IPS-NIHi11 (cell line): ENCODE data around the gene NDST3.

ENCODE experiments used
- DNase-seq: peaks from one replicate; pipeline ENCODE4 v3.0.0; 2012; ENCODE audit warnings: mixed read lengths, low spot score

The NDST3 gene

DNA sequence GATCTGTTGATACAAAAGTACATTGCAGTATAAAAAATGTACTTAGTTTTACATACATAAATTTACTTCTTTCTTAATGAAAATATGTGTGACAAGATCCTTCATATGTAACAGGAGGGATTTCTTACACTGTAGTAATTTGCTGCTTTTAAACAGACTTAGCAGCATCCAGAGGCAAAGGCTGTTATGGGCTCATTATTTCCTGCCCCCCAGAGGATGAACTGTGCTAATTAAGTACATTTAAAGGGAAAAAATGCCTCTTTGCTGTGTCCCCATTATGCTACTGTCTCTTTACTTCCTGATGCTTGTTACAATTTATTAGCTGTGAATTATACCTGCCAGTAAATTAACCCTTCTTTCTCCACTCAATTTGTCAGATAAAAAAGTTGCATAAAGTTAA, 47.1 kb downstream of the NDST3 start:
- DNase-seq, result no peak

DNA sequence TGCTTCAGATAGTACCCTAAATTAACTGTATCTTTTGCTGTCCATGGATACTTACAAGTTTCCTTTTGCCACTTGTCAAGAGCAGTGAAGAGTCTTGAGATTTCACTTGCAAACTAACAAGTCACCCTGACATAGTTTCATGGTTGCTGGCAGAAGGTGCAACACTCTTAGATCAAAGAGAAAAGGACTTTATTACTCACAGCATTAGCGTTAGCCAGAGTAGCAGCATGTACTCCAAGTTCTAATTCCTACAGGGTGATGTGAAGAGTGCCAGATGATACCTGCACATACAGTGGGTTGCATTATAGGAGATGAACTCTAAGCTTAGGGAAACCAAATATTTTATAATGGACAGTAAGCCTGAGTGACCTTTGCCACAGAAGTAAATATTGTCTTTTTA, 47.9 kb downstream of the NDST3 start:
- DNase-seq, result no peak

DNA sequence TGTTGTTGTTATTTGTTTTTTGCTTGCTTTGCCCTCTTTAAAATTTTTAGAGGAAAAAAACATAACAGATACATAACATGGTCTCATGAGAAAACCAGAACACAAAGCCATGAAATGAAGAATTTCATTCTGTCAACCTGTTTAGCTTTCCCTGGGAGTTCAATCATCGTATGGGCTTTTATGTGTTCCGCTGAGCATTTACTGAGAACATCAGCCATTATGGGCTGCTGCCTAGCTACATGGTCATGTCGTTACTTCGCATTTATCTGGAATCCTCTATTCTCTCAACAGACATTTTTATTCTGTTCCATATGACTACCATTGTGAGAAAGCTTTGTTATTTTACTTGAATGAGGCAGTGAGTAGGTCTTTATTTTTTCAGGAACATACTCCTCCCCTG, 51.4 kb downstream of the NDST3 start:
- DNase-seq, result no peak

DNA sequence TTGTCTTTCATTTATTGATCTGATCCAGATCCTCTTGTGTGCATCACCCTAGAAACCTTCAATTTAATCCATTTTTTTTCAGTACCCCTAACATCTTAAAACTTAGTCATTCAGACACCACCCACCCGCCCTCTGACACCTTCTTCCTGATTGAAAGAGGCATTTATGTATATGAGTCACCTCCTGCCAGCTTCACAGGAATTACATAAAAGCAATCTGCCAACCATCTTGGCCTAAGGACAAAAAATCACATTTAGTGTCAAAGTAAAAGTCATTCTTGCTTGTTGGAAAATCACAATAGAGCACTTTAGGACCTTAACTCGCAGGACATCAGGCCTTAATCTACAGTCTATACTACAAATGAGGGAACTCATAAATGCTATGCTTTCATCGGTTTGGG, 52.1 kb downstream of the NDST3 start:
- peak; percentile 29 for DNase-seq

DNA sequence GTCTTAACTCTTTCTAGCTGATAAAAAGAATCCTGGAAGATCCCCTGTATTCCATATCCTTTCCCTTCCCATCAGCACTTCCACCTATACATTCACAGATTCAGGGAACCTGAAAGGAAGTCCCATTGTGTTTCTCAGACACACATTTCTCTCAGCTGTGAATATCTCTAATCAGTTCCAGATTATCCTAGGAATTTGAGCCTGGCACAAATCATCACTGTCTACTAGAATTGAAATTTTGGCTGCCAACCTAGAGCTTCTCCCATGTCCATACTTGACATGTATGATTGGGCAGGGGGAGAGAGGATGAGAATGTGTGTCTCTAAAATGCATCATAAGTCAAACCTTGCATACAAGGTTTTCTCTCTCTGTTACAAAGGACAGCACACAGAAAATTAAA, 53.1 kb downstream of the NDST3 start:
- no peak for DNase-seq

DNA sequence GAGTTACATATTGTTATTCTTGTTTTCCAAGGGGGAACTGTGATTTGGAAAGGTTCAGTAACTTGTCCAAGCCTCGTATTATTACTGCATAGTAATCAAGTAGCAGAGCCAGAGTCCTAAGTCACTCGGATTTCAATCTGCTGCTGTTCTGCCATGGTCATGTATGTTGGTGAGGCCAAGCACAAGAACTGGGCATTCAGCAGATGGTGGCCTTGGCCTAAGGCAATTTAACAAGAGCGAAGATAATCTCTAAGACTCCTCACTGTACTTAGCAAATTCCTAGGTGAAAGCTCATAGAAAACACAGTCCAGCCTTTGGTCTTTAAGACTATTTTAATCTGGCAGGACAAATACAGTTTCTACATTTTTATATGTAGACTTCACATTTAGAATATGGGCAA, 64.8 kb downstream of the NDST3 start:
- DNase-seq, result no peak

DNA sequence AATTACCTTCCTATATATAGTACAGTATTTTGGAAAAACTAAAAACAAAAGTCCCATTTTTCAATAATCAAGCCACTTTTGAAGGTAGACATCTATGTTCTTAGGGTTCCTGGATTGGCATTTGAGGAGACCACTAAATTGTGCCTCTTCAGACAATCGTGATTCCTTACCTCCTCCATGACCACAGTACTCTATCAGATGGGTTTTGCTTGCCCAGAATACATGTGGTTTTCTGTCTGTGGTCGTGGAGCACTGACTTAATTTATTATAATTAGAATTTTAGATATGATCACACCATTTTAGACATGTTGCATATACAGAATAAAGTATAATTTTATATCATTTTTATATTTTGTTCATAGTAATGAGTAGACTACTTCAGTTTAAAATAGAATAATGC, 67.9 kb downstream of the NDST3 start:
- DNase-seq, result no peak

DNA sequence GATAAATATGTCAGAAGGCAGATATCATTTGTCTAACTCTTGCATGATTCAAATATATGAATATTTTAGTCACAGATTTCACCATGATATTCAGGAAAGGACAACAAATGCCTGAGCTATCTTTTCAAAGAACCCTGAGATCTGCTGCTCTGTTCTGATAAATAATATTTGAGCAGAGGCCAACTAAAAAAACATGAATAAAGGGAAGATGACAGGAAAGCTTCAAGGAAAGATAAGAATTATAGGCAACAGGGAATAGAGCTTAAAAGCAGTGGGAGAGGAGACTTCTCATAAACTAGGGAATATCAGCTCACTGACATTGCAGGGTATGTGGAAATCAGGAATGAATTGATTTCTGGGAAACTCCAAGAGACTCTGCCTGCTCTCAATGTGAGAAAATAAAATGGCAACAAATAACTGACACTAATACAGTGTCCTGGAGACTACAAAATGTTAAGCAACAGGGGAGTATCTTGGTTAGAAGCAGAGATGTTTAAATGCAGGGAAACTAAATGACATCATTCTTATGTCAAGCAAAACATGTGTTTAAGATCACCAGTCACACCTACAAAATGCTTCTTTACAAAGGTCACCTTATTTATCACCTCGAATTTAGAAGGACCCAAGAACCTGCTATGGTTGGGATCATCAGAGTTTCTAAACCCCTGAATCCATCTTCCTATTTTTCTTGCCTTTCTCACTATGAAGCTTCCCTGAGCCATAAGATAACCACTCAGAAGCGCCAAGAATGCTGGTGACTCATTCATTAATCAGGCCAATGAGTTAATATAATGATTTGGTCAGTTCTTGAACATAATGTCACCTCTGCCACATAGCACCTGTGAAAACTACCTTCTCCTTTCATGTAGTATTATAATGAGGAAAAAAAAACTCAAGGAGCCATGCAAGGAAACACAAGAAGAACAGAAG, 78.1 kb downstream of the NDST3 start:
- no peak for DNase-seq

DNA sequence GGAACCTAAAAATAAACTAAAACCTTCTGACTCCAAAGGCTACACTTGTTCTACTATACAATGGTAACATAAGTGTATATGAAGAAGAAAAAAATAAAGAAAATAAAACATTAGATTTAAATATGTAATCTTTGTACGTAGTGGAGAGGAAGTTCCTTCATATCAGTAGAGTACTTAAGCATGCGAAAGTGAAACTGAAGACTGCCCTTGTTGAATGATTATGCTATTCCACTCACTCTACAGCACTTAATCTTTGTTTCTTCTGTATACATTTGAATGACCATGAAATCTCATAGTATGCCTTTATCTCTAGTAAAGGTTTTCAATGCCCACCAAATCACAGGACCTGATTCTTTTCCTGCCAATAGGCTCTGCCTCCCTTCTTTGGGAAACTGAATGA, 78.9 kb downstream of the NDST3 start:
- DNase-seq, result no peak

DNA sequence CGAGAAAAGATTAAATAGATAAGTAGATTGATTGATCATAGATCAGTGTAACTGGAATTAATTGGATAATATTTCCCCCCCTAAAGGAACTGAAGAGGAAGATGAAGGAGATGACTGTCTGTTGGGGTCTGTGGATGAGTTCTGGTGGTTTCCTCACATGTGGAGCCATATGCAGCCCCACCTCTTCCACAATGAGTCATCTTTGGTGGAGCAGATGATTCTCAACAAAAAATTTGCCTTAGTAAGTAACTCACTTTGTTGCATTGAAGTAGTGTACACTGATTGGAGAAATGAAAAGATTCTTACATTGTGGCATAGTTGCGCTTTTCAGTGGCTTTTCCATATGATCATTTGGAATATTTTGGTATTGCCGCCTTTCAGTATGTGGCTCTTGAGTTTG, 80.4 kb downstream of the NDST3 start:
- DNase-seq, result no peak

DNA sequence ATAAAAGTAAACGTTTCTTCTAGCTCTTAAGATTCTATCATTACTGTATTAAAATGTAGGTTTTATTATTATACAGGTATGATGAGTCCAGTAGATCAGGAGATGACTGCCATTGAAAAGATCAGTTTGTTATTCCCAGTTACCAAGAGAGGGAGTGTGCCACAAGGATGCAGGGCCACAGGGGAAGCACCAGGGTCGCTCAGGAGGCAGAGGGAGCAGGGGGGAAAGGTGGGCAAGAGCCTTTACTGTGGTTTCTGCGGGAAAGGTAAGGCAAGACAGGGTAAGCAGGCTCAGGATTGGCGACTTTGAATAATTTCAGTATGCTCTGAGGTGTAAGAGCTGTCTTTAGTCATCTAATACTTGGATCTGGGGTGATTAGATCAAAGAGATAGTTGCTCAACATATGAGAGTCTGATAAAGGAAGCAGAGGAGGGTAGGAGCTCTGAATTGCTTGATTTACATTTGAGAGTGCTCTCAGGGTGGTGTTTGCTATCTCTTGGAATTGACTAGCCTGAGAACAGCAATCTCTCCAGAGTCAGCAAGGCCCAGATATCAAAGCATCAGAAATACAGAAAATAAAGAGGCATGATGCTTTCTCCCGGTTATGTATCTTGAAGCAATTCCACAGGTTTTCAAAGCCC, 86.0 kb downstream of the NDST3 start:
- no peak for DNase-seq

DNA sequence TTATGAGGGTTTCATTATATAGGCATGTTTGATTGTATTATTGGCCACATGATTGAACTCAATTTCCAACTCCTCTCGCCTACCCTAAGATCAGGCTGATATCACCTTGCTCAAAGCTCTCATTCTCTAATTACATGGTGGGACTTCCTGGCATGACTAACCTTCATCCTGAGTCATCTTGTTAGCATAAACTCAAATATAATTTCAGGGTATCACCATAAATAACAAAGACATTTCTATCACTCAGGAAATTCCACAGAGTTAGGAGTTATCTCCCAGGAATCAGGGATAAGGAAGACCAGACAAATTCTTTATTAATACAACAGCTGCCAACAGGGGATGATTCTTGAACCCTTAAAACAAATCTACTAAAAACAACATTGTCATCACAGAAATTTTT, 90.7 kb downstream of the NDST3 start:
- DNase-seq, result no peak

DNA sequence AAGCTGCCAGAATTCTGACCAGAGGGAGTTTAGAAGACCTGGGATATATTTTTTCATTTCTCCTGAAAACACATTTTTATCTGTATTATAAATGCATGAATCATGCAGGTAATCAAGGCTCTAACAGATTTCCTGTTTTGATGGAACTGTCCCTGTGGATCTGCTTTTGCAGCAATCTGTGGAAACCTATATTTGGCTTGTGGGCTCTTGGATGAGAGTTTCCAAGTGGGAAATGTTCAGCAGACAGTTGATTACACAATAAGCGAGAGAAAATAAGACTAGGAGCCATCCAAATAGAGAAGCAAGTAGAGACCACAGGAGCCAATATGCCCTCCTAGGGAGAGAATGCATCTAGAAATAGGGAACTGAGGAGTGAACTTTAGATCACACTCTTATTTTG, 105.0 kb downstream of the NDST3 start:
- DNase-seq, result no peak

DNA sequence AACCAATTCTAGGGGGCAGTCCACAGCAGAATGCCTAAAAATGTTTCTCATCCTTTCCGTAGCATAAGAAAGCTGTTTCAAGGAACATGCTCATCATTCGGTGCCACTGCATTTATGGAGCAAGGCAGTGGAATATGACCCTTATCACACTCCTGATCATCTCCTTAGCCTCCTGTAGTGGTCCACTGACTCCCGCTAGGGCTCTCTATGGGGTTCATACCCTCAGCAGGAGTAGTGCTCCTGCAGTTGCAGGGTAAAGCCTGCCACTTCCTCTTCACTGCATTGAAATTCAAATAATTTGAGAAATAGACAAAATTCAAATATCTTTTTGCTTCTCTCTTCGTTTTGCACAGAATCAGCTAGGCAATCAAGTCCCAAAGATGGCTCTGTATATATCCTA, 107.0 kb downstream of the NDST3 start:
- DNase-seq, result no peak

DNA sequence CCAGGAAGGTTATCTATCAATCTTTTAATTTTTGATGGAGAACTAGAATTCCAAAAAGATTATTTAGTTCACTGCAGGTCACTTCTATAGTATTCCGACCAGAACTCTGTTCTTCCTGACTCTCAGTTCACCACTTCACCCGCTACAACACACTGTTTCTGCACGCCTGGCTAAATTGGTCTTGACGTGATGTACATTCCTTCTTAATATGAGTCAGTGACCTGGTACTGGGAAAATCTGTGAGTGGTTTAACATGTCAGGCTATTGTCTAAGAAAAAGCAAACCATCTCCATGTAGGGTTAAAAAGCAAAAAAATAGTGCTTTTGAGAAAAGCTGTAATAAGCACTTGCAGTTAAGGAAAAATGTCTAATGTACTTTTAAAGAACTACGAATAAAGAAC, 120.4 kb downstream of the NDST3 start:
- DNase-seq, result no peak

DNA sequence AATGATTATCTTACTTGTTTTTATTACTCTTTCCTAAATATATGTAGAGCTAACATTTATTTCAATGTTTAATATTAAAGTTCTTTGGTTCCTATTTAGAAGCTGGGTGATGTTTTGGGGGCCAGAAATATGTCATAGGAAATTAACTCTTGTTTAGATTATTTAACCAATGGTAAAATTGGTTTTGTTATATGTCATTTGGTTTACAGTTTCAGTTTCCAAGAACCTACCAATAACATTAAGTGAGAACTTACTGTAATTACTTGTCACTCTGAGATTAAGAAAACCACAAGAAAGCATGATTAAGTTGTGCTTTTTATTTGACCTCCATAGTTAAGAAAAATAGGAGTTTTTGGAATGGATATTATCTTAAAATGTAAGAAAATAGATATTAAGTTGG, 121.2 kb downstream of the NDST3 start:
- no peak for DNase-seq

DNA sequence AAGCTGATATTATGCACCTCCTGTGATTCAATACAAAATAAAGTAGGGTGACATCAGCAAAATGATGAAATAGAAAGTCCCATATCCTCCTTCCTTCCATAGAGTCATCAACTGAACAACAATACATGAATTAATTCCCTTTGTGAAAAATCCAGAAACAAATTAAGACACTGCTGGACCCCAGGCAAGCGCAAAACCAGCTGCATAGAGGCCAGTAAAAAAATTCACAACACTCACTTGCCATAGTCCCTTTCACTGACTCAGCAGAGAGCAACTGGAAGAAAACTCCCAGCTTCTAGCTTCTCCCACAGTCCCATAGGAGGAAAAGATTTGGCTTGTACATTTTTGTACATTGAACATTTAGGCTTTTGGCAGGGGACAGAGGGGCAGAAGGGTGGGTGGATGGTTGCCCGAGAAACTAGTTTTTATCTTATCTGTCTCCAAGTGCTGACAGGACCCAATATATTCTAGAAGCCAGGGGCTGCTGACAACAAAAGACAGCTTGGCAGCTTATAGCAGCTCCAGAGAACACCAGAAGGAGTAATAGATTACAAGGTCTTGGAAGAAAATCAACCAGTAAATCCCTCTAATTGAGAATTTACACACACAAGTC, 124.6 kb downstream of the NDST3 start:
- no peak for DNase-seq

DNA sequence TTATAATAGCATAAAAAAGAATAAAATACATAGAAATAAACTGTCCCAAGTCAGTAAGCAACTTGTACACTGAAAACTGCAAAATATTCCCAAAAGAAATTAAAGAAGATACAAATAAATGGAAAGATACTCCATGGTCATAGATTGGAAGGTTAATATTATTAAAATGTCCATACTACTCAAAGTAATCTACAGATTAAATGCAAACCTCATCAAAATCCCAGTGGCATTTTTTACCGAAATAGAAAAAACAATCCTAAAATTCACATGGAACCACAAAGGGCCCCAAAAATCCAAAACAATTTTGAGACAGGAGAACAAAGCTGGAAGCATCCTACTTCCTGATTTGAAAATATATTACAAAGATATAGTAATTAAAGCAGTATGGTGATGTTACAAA, 133.0 kb downstream of the NDST3 start:
- DNase-seq, result no peak

DNA sequence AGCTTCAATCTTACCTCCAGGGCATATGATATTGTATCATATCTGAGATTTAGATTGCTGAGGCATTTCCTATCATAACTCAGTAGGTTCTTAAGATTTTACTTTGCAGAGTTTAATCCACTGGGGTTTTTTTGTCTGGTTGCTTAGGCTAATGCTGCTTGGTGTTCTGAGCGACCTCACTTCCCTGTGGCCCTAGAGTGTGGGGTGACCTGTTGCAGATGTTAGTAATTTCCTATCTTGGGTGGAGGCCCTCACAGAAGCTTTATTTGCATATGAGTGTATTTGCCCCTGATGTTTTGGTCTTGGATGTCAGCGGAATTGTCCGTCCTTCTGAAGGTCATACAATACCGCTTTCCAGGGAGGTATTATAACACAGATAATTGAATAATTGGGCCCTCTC, 137.1 kb downstream of the NDST3 start:
- no peak for DNase-seq

DNA sequence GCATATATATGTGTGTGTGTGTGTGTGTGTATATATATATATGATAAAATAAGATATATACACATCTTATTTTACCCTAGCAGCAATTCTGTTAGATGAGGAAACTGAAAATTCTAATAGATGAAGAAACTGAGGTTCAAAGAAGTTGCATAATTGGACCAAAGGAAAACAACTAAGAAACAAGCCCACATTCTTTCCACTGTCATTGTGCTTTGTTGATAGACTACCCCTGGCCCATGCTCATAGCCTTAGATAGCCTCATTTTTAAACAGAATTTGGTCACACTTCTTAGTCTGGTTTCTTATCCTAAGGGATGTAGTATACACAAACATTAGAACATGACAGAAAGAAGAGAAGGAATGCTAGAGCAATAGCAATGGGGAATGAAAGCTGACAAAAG, 138.8 kb downstream of the NDST3 start:
- no peak for DNase-seq

DNA sequence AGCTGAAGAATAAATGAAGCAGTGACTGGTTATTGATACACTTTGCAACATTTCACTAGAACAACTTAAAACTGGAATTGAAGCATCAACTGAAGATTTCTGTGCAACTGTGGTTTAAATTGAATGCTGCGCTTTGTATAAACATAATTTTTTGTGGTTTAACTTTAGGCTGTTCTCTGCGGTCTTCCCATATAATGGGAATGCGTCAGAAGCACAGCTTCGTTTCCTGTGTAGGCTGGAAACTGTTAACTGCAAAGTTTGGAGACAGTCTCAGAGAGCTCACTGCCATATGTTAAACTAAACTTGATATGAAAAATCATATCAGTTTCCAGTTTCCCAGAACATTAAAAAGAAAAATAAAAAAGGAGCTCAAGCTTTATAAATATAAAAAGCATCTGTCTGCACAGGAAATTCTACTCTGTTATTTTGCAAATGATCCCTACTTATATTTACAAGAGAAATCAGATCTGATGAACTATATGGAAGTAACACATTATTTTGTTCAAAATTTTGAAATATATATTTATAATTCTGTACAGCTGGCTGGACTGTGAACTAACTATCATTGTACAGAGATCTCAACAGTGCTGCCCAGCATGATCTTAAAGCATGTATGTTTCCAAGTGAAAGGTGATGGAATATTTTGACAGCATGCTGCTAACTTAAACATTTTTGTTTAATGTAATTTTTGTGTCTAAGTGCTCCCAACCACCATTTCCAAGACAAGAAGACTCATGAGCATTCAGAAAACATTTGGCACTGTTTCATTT, 139.9 kb downstream of the NDST3 start:
- no peak for DNase-seq

DNA sequence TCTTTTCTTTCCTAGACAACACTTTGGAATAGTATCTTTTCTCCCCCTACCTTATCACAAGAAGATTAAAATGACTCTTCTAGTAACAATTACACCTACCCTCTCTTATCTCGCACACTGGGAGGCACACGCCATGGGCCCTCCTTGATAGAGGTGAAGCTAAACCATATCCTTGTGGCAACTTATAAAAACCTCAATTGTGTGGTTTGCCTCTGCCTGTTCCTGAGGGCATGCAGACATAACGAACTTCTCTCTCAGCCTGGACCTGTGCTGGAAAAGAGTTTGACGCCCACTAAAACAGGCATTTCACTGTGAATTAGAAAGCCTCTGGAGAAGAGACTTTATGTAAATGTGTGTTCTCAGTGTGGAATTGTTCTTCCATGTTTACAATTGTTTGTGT, 141.2 kb downstream of the NDST3 start:
- no peak for DNase-seq

DNA sequence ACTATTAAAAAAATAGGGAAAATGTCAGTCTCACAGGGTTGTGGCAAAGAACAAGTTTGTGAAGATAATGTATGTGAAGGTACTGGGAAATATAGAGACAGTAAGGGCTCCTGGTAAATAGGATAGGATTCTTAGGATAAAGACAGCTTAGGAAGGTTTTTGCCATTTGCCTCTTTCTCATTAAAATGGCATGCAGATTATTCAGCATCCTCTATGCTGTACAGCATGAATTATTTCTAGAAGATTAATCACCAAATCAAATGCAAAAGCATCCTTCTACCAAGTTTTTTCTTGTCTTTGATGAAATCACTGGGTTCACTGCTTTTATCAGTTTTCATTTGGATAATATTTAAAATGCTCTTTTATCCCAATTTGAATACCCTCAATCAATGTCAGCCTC, 142.8 kb downstream of the NDST3 start:
- no peak for DNase-seq
